ENCODE measurements around the gene ACTRT2.

ACTRT2 gene

DNA sequence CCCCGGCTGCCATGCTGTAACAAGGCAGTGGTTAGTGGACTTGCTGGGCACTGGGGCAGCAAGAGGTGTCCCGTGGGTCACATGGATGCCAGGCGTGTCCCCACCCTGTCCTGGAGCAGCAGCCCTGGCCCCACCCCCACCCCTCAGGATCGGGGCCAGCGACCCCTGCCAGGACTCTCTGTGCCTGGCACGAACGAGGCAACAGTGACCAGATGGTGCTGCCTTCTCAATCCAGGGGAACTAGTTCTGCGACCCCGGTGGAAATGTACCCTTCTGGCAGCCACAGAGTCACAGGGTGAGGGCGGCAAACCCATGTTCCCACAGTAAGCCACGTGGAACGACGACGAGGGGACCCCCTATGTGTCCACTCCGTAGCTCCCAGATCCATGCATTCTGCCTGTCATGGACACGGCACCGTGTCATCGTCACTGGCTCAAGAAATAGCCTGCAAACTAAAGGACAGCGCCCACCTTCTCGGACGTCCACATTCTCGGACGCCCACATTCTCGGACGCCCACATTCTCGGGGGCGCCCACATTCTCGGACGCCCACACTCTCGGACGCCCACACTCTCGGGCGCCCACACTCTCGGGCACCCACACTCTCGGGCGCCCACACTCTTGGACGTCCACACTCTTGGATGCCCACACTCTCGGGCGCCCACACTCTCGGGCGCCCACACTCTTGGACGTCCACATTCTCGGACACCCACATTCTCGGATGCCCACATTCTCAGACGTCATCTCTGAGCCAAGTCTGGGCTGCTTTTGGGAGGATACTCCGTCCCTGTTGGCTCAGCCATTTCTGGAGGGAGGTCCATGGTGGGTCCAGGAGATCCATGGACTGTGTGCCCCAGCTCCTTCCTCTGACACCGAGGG lies 19.6 kb upstream of the ACTRT2 start:
- no peak overlapping the region for H3K4me3 ChIP-seq (ENCODE audit: low read length)
- no peak overlapping the region for H3K4me2 ChIP-seq (ENCODE audit: low read depth, low read length)
- no peaks in the 10 kb centered on the region for H3F3A ChIP-seq (ENCODE audit: insufficient read depth, low read length)
- no peaks in the 10 kb centered on the region for H3K9me2 ChIP-seq (replicated peaks; ENCODE audit: insufficient read depth, low read length)
- peaks cover 93% of the 10 kb centered on the region for H3K27me3 ChIP-seq (replicated peaks; ENCODE audit: insufficient read depth, low read length)
- H3K79me2 ChIP-seq (ENCODE audit: low read length) = no peaks in the 10 kb centered on the region
- H2AFZ ChIP-seq (ENCODE audit: low read length) = no peak overlapping the region
- no peak for TF ChIP-seq EZH2phosphoT487 (IDR thresholded peaks at IDR 0.05; ENCODE audit: low read length)
- TF ChIP-seq, protein P1, sequence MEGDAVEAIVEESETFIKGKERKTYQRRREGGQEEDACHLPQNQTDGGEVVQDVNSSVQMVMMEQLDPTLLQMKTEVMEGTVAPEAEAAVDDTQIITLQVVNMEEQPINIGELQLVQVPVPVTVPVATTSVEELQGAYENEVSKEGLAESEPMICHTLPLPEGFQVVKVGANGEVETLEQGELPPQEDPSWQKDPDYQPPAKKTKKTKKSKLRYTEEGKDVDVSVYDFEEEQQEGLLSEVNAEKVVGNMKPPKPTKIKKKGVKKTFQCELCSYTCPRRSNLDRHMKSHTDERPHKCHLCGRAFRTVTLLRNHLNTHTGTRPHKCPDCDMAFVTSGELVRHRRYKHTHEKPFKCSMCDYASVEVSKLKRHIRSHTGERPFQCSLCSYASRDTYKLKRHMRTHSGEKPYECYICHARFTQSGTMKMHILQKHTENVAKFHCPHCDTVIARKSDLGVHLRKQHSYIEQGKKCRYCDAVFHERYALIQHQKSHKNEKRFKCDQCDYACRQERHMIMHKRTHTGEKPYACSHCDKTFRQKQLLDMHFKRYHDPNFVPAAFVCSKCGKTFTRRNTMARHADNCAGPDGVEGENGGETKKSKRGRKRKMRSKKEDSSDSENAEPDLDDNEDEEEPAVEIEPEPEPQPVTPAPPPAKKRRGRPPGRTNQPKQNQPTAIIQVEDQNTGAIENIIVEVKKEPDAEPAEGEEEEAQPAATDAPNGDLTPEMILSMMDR (IDR thresholded peaks at IDR 0.05; ENCODE audit: low read length) = no peak
- no peak for TF ChIP-seq EZH2 (optimal IDR thresholded peaks at IDR 0.05; ENCODE audit: low read depth, low read length)
- H4K20me1 ChIP-seq (ENCODE audit: insufficient read depth, low read length) = no peaks in the 10 kb centered on the region
- no peaks in the 10 kb centered on the region for H3K36me3 ChIP-seq (replicated peaks; ENCODE audit: insufficient read depth, low read length)
- no peak overlapping the region for H3K27ac ChIP-seq (ENCODE audit: low read length)
- DNase-seq = no peak
- H3K4me1 ChIP-seq (ENCODE audit: low read length) = no peaks in the 10 kb centered on the region
- H3K9me3 ChIP-seq (replicated peaks; ENCODE audit: insufficient read depth, low read length) = no peaks in the 10 kb centered on the region
- H3K9ac ChIP-seq (ENCODE audit: low read length) = no peak overlapping the region

DNA sequence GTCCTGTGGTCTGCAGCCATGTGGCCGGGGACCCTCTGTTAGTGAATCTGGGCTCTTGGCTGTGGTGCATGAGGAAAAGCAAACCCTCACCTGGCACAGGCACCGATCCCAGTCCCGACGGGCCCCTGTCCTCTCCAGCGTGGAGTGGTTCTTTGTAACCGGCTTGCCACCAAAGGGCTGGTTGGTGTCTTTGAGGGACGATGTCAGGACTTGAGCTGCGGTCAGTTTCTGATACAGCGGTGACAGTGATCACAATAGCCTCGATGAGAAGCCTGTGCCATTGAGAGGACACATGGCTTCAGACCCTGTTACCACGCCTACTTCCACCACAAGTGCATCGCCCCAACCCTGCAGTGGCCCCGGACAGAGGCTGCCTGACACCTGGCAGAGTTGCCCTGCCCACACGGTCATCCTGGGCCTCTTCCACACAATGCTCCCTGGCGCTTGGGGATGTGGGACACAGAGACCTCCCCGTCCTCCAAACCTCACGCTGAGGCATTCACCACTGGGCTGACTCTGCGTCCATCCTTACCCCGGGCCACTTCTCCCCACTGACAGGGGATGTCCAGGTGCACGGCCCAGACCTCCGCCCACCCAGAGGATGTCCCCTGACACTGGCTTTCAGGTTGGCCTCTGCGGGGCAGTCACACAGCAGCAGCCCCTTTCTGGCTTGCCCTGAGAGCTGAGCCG lies 18.8 kb upstream of the ACTRT2 start:
- Histone ChIP-seq H3K79me2 (ENCODE audit: low read length) (no peaks in the 10 kb centered on the region), H3K4me2 (ENCODE audit: low read depth, low read length) (no peak overlapping the region), H3K9ac (ENCODE audit: low read length) (no peak overlapping the region), H2AFZ (ENCODE audit: low read length) (no peak overlapping the region), H3K27ac (ENCODE audit: low read length) (no peak overlapping the region), H3K9me2 (replicated peaks; ENCODE audit: insufficient read depth, low read length) (no peaks in the 10 kb centered on the region), H3K9me3 (replicated peaks; ENCODE audit: insufficient read depth, low read length) (no peaks in the 10 kb centered on the region), H4K20me1 (ENCODE audit: insufficient read depth, low read length) (no peaks in the 10 kb centered on the region), H3K36me3 (replicated peaks; ENCODE audit: insufficient read depth, low read length) (no peaks in the 10 kb centered on the region), H3K27me3 (replicated peaks; ENCODE audit: insufficient read depth, low read length) (peaks cover 85% of the 10 kb centered on the region), H3K4me3 (ENCODE audit: low read length) (no peak overlapping the region), H3F3A (ENCODE audit: insufficient read depth, low read length) (no peaks in the 10 kb centered on the region), H3K4me1 (ENCODE audit: low read length) (no peaks in the 10 kb centered on the region)
- DNase-seq = no peak
- TF ChIP-seq EZH2 (optimal IDR thresholded peaks at IDR 0.05; ENCODE audit: low read depth, low read length) (no peak), EZH2phosphoT487 (IDR thresholded peaks at IDR 0.05; ENCODE audit: low read length) (no peak)
- TF ChIP-seq, protein P1 (IDR thresholded peaks at IDR 0.05; ENCODE audit: low read length) = no peak

DNA sequence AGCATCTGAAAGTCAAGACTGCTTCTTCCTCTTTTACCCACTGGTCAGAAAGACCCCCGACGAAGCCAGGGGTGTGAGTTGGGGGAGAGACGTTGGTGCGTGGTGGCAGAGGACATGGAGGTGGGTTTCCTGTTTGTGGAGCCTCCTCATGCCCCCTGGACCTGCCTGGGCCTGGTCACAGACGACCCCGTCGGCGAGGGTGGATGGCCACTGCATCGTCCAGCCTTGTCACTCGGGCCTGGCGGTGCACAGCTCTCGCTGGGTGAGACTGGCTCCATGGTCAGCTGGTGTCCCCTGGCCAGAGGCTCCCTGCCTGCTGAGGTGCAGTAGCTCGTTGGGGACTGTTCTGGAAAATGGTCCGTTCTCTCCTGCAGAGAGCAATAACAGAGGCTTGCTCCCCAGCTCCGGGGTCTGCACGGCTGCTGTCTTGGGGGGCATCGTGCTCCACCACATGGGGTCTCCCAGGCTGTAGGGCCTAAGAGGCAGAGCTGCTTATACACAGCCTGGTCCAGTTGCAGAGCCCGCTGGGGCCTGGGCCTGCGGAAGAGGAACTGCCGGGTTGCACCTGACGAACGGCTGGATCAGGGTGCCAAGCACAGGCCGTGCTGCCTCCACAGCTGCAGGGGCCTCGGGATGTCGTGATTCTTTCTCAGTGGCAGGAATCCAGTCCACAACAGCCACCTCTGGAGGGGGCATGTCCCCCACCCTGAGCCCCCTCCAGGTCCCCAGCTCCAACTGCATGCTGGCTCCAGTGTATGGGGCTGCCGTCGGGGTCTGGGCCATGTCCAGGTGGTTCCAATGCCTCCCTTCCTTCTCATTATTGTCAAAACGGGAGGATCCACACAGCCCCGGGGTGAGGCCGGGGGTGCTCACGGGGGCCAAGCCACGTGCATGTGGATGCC lies 18.0 kb upstream of the ACTRT2 start:
- Histone ChIP-seq H3K27me3 (replicated peaks; ENCODE audit: insufficient read depth, low read length) (peaks cover 77% of the 10 kb centered on the region), H3K9me3 (replicated peaks; ENCODE audit: insufficient read depth, low read length) (no peaks in the 10 kb centered on the region), H3K4me2 (ENCODE audit: low read depth, low read length) (no peak overlapping the region), H3K4me1 (ENCODE audit: low read length) (no peaks in the 10 kb centered on the region), H3K9ac (ENCODE audit: low read length) (no peak overlapping the region), H2AFZ (ENCODE audit: low read length) (no peak overlapping the region), H3K27ac (ENCODE audit: low read length) (no peak overlapping the region), H3K36me3 (replicated peaks; ENCODE audit: insufficient read depth, low read length) (no peaks in the 10 kb centered on the region), H3K9me2 (replicated peaks; ENCODE audit: insufficient read depth, low read length) (no peaks in the 10 kb centered on the region), H3K79me2 (ENCODE audit: low read length) (no peaks in the 10 kb centered on the region), H3K4me3 (ENCODE audit: low read length) (no peak overlapping the region), H4K20me1 (ENCODE audit: insufficient read depth, low read length) (no peaks in the 10 kb centered on the region), H3F3A (ENCODE audit: insufficient read depth, low read length) (no peaks in the 10 kb centered on the region)
- DNase-seq = no peak
- TF ChIP-seq EZH2 (optimal IDR thresholded peaks at IDR 0.05; ENCODE audit: low read depth, low read length) (no peak), EZH2phosphoT487 (IDR thresholded peaks at IDR 0.05; ENCODE audit: low read length) (no peak)
- TF ChIP-seq, protein P1 (IDR thresholded peaks at IDR 0.05; ENCODE audit: low read length) = no peak
